Right lobe of liver (tissue), 4 donors: ENCODE results near the gene RAB11B.

Experiments
- POLR2A ChIP-seq: fragments of 450-650 bp; IDR thresholded peaks from one replicate; pipeline ENCODE4 v1.6.1; 2017; ENCODE audit warnings: antibody characterized with exemption, mild to moderate bottlenecking
- TF ChIP-seq, protein P1 (sequence below), 4 donors: fragments of 200-600 bp in 3 of 4; fragments of 450-650 bp in 1 of 4; IDR thresholded peaks; one replicate each; pipeline versions ENCODE4 v1.5.1 to v1.8.0; 2016 to 2022; ENCODE audit warnings: antibody characterized with exemption in 4 of 4, mild to moderate bottlenecking in 2 of 4
- donor health status: DM: no; HTN: no; CAD: no.
- donor health status: DM: no; HTN: no; CAD: no.
- donor health status: DM: no; HTN: yes; CAD: no.

DNA sequence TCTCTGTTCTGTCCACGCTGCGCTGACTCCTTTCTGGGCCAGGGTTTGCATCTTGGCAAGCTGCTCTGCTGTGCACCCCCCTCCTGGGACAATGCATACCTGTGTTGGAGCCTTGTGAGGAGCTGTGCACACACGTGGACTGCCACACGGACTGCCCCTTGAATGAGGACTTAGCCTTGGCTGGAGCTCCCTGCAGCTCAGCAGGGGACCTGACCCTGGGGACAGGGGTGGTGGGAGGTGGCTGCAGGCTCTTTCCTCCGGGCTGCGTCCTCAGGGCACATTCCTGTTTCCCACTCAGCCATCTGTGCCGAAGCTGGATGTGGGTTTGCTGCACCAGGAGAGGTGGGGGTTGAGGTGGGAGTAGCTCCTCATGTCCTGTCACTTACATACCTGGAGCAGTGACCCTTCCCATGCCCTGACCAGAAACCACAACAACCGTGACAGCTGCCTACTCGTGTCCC, 8.2 kb downstream of the RAB11B start:
- TF ChIP-seq, protein P1, sequence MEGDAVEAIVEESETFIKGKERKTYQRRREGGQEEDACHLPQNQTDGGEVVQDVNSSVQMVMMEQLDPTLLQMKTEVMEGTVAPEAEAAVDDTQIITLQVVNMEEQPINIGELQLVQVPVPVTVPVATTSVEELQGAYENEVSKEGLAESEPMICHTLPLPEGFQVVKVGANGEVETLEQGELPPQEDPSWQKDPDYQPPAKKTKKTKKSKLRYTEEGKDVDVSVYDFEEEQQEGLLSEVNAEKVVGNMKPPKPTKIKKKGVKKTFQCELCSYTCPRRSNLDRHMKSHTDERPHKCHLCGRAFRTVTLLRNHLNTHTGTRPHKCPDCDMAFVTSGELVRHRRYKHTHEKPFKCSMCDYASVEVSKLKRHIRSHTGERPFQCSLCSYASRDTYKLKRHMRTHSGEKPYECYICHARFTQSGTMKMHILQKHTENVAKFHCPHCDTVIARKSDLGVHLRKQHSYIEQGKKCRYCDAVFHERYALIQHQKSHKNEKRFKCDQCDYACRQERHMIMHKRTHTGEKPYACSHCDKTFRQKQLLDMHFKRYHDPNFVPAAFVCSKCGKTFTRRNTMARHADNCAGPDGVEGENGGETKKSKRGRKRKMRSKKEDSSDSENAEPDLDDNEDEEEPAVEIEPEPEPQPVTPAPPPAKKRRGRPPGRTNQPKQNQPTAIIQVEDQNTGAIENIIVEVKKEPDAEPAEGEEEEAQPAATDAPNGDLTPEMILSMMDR (IDR thresholded peaks at IDR 0.05), result no peak
- TF ChIP-seq POLR2A, result no peak
